ENCODE results near the gene ITSN1. TPM values are rescaled to one million over a fixed set of nuclear protein-coding genes. Genes with fewer than 3 reads are reported as not detected.

ITSN1 gene
- polyA plus RNA-seq, 3 donors: 6.8 to 114 (median 40.2) TPM

DNA sequence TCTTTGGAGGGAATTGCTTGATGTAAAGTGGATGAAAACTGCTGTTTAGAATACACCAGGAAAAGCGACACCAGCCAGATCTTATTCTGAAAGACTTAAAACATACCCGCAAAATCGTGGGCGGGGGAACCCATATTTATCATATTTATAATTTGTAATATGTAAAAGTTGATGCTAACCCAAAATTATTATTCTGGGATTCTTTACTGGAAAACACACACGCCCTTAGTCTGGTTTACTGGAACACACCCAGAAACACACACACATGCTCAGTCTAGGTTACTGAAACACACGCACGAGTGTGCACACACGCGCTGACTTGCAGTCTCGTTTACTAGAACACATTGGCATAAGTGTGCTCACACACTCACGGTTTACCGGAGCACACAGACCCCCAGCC lies 240.8 kb downstream of the ITSN1 start:
- 70 to 80% (median 73%) methylated on average over 12 of the region's 12 CpGs for WGBS, 3 donors
- H3K27ac ChIP-seq (ENCODE audit: low read depth, low read length): no peak overlapping the region

DNA sequence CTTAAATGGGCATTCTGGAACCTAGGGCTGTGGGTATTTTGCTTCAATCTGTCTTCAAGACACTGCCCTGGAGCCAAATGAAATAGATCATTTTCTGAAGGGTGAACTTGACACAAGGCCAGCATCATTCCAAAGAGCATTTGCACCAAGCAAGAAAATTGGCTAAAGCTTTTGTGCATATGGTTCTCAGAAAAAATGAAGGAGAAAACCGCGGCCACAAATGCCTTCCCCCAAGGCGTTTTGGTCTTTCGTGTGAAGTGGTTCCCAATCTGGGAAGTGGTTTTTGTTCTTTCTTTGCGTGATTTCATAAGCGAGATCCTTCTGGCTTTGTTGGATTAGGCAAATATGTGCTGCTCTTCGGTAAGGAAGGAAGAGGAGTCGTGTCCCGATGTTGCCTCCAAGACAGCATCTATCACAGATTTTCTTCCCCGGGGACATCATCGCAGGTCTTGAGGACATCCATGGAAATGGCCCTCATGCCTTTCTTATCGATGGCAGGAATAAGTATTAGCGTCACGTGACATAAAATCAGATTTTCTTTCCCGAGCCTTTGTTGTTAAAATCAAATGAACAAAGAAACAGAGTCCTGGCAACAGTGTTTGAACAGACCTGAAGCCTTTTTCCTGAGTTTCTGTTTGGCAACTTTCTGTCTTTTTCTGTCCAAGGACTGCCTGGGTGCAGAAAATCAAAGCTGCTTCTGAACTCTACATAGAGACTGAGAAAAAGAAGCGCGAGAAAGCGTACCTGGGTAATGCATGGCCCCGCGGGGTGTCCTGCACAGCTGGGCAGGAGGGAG lies 242.3 kb downstream of the ITSN1 start:
- whole genome bisulfite sequencing, 3 donors: 57 to 75% (median 60%) methylated on average over 20 of the region's 20 CpGs
- no peak overlapping the region for H3K27ac ChIP-seq (ENCODE audit: low read depth, low read length)

DNA sequence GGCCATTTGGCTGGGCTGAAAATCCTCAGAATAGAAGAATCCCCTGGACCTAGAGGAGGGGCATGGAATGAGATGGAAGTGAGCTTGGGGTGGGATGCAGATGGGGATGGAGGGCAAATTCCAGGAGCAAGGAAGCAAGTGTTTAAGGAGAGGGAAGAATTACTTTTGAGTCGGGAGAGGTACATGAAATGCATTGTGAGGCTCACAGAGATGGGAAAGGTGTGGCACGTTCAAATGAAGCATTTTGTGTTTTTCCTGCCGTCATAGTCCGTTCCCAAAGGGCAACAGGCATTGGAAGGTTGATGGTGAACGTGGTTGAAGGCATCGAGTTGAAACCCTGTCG lies 242.8 kb downstream of the ITSN1 start:
- WGBS, 3 donors: 81 to 84% (median 83%) methylated on average over 7 of the region's 7 CpGs
- no peak overlapping the region for H3K27ac ChIP-seq (ENCODE audit: low read depth, low read length)

DNA sequence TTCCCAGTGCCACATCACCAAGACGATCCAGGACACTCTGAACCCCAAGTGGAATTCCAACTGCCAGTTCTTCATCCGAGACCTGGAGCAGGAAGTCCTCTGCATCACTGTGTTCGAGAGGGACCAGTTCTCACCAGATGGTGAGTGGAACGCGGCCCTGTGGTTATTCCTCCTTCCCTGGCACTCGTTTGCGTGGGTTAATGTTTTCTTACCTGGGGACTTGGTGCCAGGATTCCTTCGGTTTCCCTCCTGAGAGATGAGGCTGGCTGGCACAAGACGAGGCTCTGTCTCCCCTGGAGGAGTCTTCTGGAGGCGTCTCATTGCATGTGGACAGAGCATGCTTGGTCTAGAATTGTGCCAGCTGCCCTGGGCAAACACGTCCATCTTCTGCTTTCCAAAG lies 244.0 kb downstream of the ITSN1 start:
- no peak overlapping the region for H3K27ac ChIP-seq (ENCODE audit: low read depth, low read length)
- WGBS, 3 donors: 74 to 90% (median 89%) methylated on average over 11 of the region's 11 CpGs

DNA sequence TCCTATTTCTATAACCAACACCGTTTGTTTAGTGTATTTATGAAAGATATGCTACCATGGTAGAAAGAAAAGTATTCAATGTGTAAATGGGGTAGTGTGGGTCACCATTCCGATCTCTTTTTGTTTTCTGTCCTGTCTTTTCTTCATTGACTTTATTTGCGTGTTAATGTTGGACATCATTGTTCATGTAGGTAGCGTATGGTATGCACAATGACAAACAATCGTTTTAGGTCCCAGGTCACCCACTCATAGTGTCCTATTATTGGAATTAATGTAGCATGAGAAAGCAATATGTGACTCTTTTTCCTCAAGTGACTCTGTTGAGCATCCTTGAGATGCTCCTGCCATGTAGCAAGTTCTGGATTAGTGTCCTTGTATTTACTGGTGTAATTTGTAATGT lies 247.9 kb downstream of the ITSN1 start:
- H3K27ac ChIP-seq (ENCODE audit: low read depth, low read length): no peak overlapping the region
- 87 to 98% (median 95%) methylated on average over 5 of the region's 5 CpGs for WGBS, 3 donors

DNA sequence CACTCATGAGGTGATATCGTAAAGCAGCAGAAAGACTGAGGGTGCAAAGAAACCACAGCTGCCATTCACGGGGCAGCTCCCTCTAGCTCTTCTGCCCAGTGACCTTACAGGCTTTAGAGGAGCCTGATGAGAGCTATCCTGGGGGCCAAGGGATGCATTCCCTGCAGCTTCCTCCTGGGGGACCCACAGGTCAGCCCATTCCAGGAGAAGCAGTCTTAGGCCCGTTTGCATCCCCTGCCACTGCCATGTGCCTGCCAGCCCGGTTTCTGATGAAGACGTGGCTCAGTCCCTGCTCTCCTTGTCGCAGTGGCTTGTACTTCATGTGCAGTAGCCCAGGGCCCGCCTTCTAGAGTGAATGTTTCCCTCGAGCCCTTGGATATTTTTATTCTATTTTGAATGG lies 250.6 kb downstream of the ITSN1 start:
- WGBS, 3 donors: 79 to 90% (median 89%) methylated on average over 8 of the region's 8 CpGs
- H3K27ac ChIP-seq (ENCODE audit: low read depth, low read length): no peak overlapping the region

DNA sequence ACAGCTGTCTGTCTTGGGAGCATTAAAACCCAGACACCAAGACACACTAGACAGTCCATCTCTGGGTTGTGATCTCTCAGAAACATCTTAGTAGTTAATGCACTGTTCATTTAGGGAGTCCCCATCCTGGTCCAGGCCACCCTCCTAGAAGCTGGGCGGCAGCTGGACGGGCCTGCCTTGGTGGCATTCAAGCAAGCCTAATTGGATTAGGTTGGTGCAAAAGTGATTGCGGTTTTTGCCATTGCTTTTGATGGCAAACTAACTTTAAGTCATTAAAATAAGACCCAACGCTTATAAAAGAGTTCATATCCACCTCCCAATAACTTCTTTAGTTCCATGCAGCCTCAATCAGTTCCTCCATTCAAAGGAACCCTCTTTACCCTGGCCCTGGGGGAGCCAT lies 251.6 kb downstream of the ITSN1 start:
- 88 to 96% (median 95%) methylated on average over 4 of the region's 4 CpGs for WGBS, 3 donors
- no peak overlapping the region for H3K27ac ChIP-seq (ENCODE audit: low read depth, low read length)

DNA sequence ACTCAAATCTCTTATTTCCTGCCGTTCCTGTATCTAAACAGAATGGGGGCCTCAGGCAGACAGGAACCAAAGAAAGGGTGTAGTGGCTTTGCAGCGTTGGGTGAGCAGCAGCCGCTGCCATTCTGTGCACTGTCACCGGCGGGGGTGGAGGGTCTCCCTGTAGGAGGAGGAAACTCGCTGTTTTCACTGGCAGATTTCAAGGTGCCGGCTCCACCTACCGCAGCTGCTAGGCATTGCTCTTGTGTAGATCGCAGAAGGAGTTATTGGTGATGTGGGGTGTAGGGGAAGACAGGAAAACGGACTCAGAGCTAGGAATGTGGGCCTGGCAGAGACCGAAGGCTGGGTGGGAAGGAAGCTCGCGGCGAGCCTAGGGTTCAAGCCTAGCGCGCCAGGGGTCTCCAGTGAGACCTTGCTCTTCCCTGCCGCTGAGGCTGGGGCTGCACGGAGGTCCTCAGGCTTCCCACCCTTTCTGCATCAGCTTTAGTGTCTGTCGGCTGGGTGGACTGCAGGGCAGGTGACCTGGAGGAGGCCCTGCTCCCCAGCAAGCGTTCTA lies 252.5 kb downstream of the ITSN1 start:
- H3K27ac ChIP-seq (ENCODE audit: low read depth, low read length): no peak overlapping the region
- WGBS, 3 donors: 1 to 3% (median 3%) methylated on average over 20 of the region's 20 CpGs

DNA sequence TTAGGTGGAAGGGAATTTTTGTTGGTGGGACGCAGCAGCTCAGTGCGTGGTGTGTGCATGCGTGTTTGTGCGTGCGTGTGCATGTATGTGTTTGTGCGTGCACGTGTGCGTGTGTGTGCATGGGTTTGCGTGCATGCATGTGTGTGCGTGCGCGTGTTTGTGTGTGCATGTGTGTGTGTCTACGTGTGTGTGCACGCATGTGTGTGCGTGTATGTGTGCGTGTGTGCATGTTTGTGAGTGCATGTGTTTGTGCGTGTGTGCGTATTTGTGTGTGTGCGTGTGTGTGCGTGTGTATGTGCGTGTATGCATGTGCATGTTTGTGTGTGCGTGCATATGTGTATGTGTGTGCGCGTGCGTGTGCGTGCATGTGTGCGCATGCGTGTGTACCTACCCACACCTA lies 253.1 kb downstream of the ITSN1 start:
- H3K27ac ChIP-seq (ENCODE audit: low read depth, low read length): no peak overlapping the region
- WGBS, 3 donors: 76 to 94% (median 82%) methylated on average over 28 of the region's 28 CpGs

DNA sequence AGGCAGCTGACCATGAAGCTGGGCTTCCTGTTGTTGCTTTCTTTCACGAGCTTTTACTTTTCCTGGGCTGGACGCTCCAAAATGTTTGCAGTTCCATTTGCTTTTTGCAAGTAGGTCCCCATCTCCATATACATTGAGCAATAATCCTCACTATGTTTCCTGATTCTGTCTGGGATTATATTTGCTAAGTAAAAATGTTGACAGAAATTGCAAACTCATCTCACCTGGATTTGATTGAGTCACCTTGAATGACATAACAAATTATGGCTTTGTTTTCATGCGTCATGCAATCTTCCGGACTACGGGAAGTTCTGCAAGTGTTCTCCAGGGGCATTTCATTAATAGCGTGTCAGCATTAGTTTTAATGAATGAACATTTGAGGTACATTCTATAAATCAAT lies 254.4 kb downstream of the ITSN1 start:
- 56 to 63% (median 58%) methylated on average over 6 of the region's 6 CpGs for WGBS, 3 donors
- H3K27ac ChIP-seq (ENCODE audit: low read depth, low read length): no peak overlapping the region

DNA sequence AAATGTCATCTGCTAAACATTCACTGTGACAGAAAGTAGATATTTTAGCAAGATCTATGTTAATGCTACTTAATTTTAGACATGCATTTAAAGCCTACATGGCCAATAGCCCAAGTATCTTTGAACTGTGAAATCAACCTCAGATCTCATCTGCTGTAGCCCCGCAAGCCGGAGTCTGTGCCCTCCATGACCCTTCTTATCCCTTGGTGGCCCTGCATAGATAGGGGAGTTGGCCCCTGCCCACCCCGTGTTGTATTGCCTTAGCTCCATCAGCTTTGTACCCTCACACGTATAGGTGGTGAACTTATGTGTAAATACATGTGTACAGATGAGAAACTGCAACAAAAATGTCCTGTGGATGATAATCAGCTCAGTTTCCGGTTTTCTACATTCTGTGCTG lies 254.8 kb downstream of the ITSN1 start:
- no peak overlapping the region for H3K27ac ChIP-seq (ENCODE audit: low read depth, low read length)
- WGBS, 3 donors: 68 to 86% (median 85%) methylated on average over 5 of the region's 5 CpGs

DNA sequence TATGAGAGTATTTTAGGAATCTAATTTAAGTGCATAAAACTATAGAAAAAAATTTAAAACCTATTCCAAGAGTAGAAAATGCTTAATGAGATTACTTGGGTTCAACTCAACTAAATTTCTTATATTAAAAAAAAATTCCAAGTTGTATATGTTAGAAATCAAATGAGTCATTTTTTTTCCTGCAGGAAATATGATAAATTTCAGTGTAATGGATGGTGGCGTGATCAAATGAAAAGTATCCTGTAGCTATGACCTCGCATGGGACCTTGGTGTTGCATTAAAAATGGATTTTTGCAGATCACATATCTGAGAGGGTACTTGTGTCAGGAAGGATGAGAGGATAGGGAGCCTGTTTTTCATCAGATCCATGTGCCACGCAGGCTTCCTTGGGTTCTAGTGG lies 255.4 kb downstream of the ITSN1 start:
- no peak overlapping the region for H3K27ac ChIP-seq (ENCODE audit: low read depth, low read length)
- WGBS, 3 donors: 93 to 98% (median 95%) methylated on average over 3 of the region's 3 CpGs

DNA sequence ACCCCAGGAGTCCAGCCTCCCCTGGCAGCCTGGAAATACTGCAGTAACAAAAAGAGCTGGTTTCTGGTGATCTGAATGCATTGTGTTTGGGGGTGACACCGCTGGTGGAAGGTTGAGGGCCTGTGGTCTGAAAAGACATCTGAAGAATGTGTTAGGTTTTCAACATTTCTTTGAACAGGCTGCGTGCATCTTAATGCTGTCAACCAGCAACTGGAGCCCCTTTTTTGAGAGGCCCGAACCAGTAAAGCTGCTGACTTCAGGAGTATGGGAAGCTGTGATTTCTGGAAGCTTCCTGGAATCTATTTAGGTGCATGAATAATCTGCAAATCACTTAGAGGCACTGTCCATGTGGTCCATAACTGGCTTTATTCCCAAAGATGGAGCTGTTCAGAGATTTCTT lies 256.3 kb downstream of the ITSN1 start:
- no peak overlapping the region for H3K27ac ChIP-seq (ENCODE audit: low read depth, low read length)
- WGBS, 3 donors: 91 to 93% (median 93%) methylated on average over 3 of the region's 3 CpGs

DNA sequence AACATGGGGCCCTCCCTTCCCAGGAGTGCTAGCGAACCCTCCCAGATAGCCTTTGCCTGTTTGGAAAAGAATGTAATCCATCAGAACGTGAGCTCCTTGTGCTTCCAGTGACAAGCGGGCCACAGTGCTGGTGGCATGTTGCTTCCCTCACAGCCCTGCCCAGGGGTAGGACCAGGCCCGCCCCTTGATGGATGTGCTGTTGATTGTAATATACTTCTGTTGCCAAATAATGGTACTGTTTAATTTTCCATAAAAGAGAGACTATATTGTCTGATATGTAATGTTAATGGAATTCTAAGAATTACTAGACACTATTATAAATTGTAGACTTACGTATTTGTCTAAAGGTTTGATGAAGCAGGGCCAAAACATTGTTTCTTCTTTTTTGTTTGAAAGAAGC lies 256.9 kb downstream of the ITSN1 start:
- WGBS, 3 donors: 72 to 84% (median 83%) methylated on average over 5 of the region's 5 CpGs
- H3K27ac ChIP-seq (ENCODE audit: low read depth, low read length): no peak overlapping the region

DNA sequence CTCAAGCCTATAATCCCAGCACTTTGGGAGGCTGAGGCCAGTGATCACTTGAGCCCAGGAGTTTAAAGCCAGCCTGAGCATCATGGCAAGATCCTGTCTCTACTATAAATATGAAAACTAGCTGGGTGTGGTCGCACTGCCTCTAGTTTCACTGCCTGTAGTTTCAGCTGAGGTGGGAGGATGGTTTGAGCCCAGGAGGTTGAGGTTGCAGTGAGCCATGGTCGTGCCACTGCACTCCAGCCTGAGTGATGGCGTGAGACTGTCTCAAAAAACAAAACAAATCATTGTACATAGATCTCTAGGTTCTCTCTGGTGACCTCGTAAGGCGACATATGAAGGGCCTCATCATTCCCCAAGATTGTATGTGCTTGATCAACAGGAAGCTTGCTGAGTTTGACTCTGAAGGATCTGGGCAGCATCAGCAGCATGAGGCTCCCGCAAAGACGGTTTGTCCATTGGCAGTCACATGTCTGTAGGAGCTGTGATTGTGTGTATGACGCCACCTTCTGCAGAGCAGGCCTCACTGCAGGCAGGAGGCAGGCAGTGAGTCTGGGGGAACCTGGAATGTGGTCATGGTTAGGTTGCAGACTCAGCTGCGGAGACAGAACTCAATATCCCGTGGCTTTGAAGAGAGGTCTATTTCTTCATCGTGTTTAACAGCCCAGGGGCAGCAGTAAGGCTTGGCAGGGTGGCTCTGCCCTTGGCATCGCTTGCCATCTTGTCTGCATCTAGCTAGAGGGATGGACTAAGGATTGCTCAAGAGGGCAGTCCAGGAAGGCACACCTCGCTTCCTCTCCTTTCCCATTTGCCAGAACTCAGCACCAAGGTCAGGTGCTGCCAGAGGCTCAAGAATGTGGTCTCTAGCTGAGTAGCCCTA lies 259.3 kb downstream of the ITSN1 start:
- no peak overlapping the region for H3K27ac ChIP-seq (ENCODE audit: low read depth, low read length)
- 64 to 71% (median 70%) methylated on average over 13 of the region's 13 CpGs for WGBS, 3 donors

DNA sequence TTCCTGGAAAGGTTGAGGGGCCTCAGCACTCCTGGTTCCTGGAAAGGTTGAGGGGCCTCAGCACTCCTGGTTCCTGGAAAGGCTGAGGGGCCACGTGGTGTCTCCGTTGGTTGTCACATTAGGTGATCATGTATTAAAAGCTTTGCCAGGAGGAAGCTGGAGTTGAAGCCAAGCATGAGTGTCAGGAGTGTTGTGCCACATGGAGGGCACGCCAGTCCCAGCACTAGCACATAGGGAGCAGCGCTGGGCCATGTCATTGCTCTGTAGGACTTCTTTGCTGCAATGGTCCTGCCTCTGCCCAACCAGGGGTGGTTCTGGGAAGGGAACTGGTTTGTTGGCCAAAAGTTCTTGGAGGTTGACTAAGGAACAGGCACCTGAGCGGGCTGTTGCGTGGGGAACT lies 260.0 kb downstream of the ITSN1 start:
- 75 to 93% (median 87%) methylated on average over 6 of the region's 6 CpGs for WGBS, 3 donors
- no peak overlapping the region for H3K27ac ChIP-seq (ENCODE audit: low read depth, low read length)

DNA sequence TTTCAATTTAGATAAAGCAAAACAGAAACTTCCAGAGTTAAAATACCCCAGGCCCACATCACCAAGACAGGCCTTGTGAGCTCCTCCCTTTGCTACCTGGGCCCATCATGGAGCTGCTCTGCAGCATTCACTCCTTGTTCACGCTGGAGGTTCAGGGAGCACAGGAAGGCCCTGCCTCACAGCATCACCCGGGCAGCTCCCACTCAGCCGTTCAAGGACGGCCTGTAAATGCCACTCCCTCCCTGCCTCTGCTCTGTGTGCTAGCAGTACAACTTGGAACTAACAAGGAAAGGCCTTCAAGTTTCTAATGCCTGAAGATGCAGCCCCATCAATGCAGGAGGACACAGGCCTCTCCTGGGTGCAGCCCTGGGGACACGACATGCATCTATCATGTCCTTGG lies 261.7 kb downstream of the ITSN1 start:
- WGBS, 3 donors: 65 to 83% (median 73%) methylated on average over 5 of the region's 5 CpGs
- no peak overlapping the region for H3K27ac ChIP-seq (ENCODE audit: low read depth, low read length)

DNA sequence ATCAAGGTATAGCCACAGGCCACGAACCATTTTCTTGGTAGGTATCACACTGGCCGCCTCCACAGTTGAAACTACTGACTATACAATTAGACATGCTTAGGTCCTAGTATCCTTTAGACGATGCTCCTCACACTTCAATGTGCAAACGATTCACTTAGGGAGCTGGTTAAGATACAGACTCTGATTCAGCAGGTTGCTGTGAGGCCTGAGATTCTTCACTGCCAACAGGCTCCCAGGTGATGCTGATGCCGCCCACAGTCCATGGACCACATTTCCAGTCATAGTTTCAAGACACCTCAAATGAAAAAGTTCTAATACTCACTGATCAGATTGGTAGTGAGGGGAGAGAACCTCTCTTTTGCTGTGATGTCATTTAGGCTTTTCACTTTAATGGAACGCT lies 266.5 kb downstream of the ITSN1 start:
- H3K27ac ChIP-seq (ENCODE audit: low read depth, low read length): no peak overlapping the region

DNA sequence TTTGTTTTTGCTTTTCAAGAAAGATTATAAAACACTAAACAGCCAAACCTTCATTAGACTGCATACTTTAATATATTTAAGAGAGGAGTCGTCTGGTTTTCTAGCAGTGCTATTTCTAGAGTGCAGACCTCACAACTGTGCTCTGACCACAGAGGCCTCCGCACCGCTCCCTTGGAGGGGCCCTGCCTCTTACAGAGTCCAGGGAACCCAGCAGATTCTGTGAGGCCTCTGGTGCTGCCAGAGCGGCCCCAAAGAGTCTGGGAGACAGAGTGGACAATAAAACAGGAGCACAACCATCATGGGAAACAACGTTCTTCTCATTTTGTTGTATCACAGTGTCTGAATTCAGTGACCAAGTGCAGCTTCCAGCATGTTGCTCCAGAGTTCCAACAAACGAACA lies 267.5 kb downstream of the ITSN1 start:
- 86 to 90% (median 89%) methylated on average over 6 of the region's 6 CpGs for WGBS, 3 donors
- no peak overlapping the region for H3K27ac ChIP-seq (ENCODE audit: low read depth, low read length)

More for the DNA sequence above, 266.5 kb downstream of the ITSN1 start:
- 78 to 90% (median 85%) methylated on average over 6 of the region's 6 CpGs for WGBS, 3 donors
